ENCODE measurements around the gene CLTA.

CLTA gene

DNA sequence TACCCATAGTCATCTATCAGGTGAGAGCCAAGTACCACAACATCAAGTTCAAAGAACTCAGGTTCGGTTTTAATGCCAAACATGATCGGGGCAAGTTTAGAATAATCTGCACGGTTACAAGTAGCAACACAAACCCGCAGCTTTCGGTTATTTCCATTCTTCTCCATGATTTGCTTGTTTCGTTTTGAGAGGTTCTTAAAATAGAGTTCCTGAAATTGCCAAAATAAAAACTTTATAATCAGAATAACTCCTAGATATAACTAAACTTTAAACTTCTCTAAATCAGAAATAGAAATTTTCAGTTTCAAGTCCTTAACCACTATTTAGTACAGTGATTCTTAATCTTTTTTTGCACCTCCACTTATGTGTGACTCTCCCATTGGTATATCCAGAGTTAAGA lies 58.5 kb downstream of the CLTA start:
- Histone ChIP-seq H3K18ac (ENCODE audit: low read length) (no peak overlapping the region), H3K36me3 (ENCODE audit: control insufficient read depth, insufficient read depth, low read length) (no peaks in the 10 kb centered on the region), H4K8ac (ENCODE audit: low read depth, low read length) (no peak overlapping the region), H3K4ac (ENCODE audit: low read depth, low read length) (no peak overlapping the region), H3K27ac (ENCODE audit: low read depth, low read length) (no peak overlapping the region), H3K27me3 (ENCODE audit: insufficient read depth, low read length, poor library complexity) (no peaks in the 10 kb centered on the region), H4K5ac (ENCODE audit: low read length) (no peak overlapping the region), H3K79me2 (ENCODE audit: control insufficient read depth, insufficient read depth, low read length) (no peaks in the 10 kb centered on the region), H3K4me2 (ENCODE audit: low read length) (no peak overlapping the region), H3K4me1 (ENCODE audit: control insufficient read depth, low read depth, low read length) (no peaks in the 10 kb centered on the region), H3K23ac (ENCODE audit: low read length) (no peak overlapping the region), H2BK5ac (ENCODE audit: low read length) (no peak overlapping the region), H3K4me3 (ENCODE audit: low read length) (no peak overlapping the region), H3K9ac (ENCODE audit: low read length) (no peak overlapping the region), H2BK120ac (ENCODE audit: low read depth, low read length) (no peak overlapping the region), H2BK15ac (replicated peaks; ENCODE audit: low read depth) (no peak overlapping the region), H3K56ac (ENCODE audit: low read length) (no peak overlapping the region), H2AK5ac (ENCODE audit: low read length) (no peak overlapping the region), H3K79me1 (ENCODE audit: low read length) (peaks cover 2% of the 10 kb centered on the region)
- DNase-seq, result no peak
- WGBS (ENCODE audit: extremely low coverage, insufficient coverage, low lambda C conversion rate), result no CpG with 5 or more reads among the region's 6 CpGs

DNA sequence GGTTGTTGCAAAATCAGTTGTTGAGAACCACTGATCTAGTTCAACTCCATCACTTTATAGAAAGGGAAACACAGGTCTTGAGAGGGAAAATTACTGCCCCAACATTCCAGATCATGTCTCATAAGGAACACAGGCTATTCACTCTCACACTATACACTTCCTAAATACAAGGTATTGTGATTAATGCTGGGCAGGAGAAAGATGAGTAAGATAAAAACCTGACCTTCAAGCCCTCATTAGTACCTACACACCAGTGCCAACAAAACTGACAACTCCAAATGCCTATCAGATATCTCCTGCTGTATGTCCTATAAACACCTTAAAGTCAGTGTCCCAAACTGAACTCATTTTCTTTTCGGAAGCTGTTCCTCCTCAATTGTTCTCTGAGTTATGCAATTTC lies 59.4 kb downstream of the CLTA start:
- Histone ChIP-seq H3K79me2 (ENCODE audit: control insufficient read depth, insufficient read depth, low read length) (no peaks in the 10 kb centered on the region), H3K56ac (ENCODE audit: low read length) (no peak overlapping the region), H2AK5ac (ENCODE audit: low read length) (no peak overlapping the region), H3K4me1 (ENCODE audit: control insufficient read depth, low read depth, low read length) (no peaks in the 10 kb centered on the region), H3K4me2 (ENCODE audit: low read length) (no peak overlapping the region), H3K36me3 (ENCODE audit: control insufficient read depth, insufficient read depth, low read length) (no peaks in the 10 kb centered on the region), H4K5ac (ENCODE audit: low read length) (no peak overlapping the region), H4K8ac (ENCODE audit: low read depth, low read length) (no peak overlapping the region), H3K27ac (ENCODE audit: low read depth, low read length) (no peak overlapping the region), H3K4ac (ENCODE audit: low read depth, low read length) (no peak overlapping the region), H3K9ac (ENCODE audit: low read length) (no peak overlapping the region), H3K27me3 (ENCODE audit: insufficient read depth, low read length, poor library complexity) (no peaks in the 10 kb centered on the region), H2BK5ac (ENCODE audit: low read length) (no peak overlapping the region), H3K18ac (ENCODE audit: low read length) (no peak overlapping the region), H2BK15ac (replicated peaks; ENCODE audit: low read depth) (no peak overlapping the region), H2BK120ac (ENCODE audit: low read depth, low read length) (no peak overlapping the region), H3K23ac (ENCODE audit: low read length) (no peak overlapping the region), H3K79me1 (ENCODE audit: low read length) (peaks cover 2% of the 10 kb centered on the region), H3K4me3 (ENCODE audit: low read length) (no peak overlapping the region)
- WGBS (ENCODE audit: extremely low coverage, insufficient coverage, low lambda C conversion rate), result no CpG with 5 or more reads among the region's 1 CpG
- no peak for DNase-seq

DNA sequence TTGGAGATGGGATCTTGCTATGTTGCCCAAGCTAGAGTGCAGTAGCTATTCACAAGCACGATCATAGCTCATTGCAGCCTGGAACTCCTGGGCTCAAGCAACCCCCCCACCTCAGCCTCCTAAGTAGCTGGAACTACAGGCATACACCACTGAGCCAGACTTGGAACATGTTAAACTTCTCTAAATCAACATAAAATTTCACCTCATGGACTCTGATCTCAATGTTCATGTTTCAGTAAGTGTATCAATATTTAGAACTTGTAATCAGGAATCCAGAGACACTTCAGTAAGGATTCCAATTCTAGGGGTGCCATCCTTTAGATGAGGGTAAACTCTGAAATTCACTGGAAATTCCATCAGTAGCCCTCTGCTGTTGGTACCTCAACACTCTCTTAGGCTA lies 60.7 kb downstream of the CLTA start:
- H3K4me3 ChIP-seq (ENCODE audit: low read length), result no peak overlapping the region
- H3K4me2 ChIP-seq (ENCODE audit: low read length), result no peak overlapping the region
- no peak overlapping the region for H3K56ac ChIP-seq (ENCODE audit: low read length)
- H3K18ac ChIP-seq (ENCODE audit: low read length), result no peak overlapping the region
- no CpG with 5 or more reads among the region's 1 CpG for WGBS (ENCODE audit: extremely low coverage, insufficient coverage, low lambda C conversion rate)
- no peak overlapping the region for H3K27ac ChIP-seq (ENCODE audit: low read depth, low read length)
- no peak overlapping the region for H3K23ac ChIP-seq (ENCODE audit: low read length)
- no peak overlapping the region for H4K8ac ChIP-seq (ENCODE audit: low read depth, low read length)
- H2BK5ac ChIP-seq (ENCODE audit: low read length), result no peak overlapping the region
- H3K27me3 ChIP-seq (ENCODE audit: insufficient read depth, low read length, poor library complexity), result no peaks in the 10 kb centered on the region
- H3K79me2 ChIP-seq (ENCODE audit: control insufficient read depth, insufficient read depth, low read length), result no peaks in the 10 kb centered on the region
- no peak overlapping the region for H4K5ac ChIP-seq (ENCODE audit: low read length)
- H3K79me1 ChIP-seq (ENCODE audit: low read length), result no peaks in the 10 kb centered on the region
- H3K9ac ChIP-seq (ENCODE audit: low read length), result no peak overlapping the region
- H3K4me1 ChIP-seq (ENCODE audit: control insufficient read depth, low read depth, low read length), result no peaks in the 10 kb centered on the region
- no peak overlapping the region for H3K4ac ChIP-seq (ENCODE audit: low read depth, low read length)
- no peak overlapping the region for H2BK120ac ChIP-seq (ENCODE audit: low read depth, low read length)
- no peak overlapping the region for H2BK15ac ChIP-seq (replicated peaks; ENCODE audit: low read depth)
- no peak for DNase-seq
- no peak overlapping the region for H2AK5ac ChIP-seq (ENCODE audit: low read length)
- no peaks in the 10 kb centered on the region for H3K36me3 ChIP-seq (ENCODE audit: control insufficient read depth, insufficient read depth, low read length)

DNA sequence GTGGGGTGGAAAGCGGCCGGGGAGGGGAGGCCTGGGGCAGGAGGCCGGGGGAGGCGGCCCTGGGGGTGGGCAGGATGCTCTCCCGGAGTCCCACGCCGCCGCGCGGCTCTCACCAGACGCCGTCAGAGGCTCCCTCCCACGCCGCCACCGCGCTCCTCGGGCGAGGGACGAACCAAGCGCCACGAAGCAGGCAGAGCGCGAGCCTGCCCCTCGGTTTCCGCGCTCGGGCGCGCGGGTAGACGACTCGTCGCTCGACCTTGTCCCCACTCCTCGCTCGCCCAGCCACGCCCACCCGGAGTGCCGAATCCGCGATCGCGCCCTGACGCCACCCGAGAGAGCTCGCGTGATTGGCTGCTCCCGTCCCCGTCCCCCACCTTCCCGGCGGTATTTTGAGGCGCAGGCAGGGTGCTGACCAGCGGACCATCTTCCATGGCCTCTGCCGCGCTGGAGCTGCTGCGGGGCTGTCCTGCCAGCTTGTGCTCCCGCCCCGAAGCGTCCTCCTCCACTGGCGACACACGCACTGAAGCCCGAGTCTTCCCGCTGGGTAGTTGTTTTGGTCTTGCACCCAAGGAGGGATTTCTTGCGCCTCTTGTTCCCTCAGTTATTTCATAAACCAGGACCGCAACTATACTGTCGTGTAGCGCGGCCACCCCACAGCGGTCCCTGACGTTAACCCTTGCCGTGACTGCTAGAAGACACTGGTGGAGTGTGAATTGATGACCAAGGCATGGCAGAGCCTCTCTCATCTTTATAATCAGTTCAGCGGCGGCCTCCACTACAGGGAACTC lies 67.7 kb downstream of the CLTA start, which contains the start of gene GNE:
Gene GNE, minus strand, starts transcription at position 241 of the 788 bp plus-strand sequence. CDS start 9,093 bp downstream, outside the sequence.
- H3K36me3 ChIP-seq (ENCODE audit: control insufficient read depth, insufficient read depth, low read length), result no peaks in the 10 kb centered on the region
- H2BK5ac ChIP-seq (ENCODE audit: low read length), result no peak within 1 kb of the TSS
- peak within 1 kb of the TSS; percentile 41 for H3K18ac ChIP-seq (ENCODE audit: low read length)
- peak within 1 kb of the TSS; percentile 78 for H3K4me3 ChIP-seq (ENCODE audit: low read length)
- no peak within 1 kb of the TSS for H3K23ac ChIP-seq (ENCODE audit: low read length)
- WGBS (ENCODE audit: extremely low coverage, insufficient coverage, low lambda C conversion rate), result no CpG with 5 or more reads among the region's 73 CpGs
- H3K27ac ChIP-seq (ENCODE audit: low read depth, low read length), result peak within 1 kb of the TSS; percentile 28
- peak; percentile 93 for DNase-seq
- no peak within 1 kb of the TSS for H4K5ac ChIP-seq (ENCODE audit: low read length)
- peak within 1 kb of the TSS; percentile 87 for H3K56ac ChIP-seq (ENCODE audit: low read length)
- H3K4ac ChIP-seq (ENCODE audit: low read depth, low read length), result no peak within 1 kb of the TSS
- no peaks in the 10 kb centered on the region for H3K4me1 ChIP-seq (ENCODE audit: control insufficient read depth, low read depth, low read length)
- H3K79me1 ChIP-seq (ENCODE audit: low read length), result no peaks in the 10 kb centered on the region
- H2AK5ac ChIP-seq (ENCODE audit: low read length), result no peak within 1 kb of the TSS
- H3K27me3 ChIP-seq (ENCODE audit: insufficient read depth, low read length, poor library complexity), result no peaks in the 10 kb centered on the region
- no peak within 1 kb of the TSS for H2BK15ac ChIP-seq (replicated peaks; ENCODE audit: low read depth)
- no peaks in the 10 kb centered on the region for H3K79me2 ChIP-seq (ENCODE audit: control insufficient read depth, insufficient read depth, low read length)
- no peak within 1 kb of the TSS for H2BK120ac ChIP-seq (ENCODE audit: low read depth, low read length)
- peak within 1 kb of the TSS; percentile 83 for H3K4me2 ChIP-seq (ENCODE audit: low read length)
- no peak within 1 kb of the TSS for H4K8ac ChIP-seq (ENCODE audit: low read depth, low read length)
- H3K9ac ChIP-seq (ENCODE audit: low read length), result peak within 1 kb of the TSS; percentile 61

DNA sequence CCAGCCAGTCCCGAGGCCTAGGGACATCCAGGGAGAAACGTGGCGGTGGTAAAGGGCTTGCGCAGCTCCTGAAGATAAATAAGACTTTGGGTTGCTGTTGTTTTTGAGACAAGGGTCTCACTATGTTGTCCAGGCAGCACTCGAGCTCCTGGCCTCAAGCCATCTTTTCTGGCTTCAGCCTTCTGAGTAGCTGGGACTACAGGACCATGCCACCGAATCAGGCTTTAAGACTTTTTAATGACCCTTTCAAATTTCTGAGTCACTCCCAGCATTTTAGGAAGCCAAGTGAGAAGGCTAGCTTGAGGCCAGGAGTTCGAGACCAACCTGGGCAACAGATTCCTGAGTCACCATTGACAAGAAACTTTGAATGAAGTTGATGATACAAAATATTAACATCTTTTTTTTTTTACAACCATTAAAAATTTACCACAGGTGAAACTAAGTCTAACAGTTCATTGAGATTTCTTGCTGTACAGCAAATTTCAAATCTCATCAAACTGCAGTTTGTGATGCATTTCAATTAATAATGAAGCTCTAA lies 68.3 kb downstream of the CLTA start:
- Histone ChIP-seq H3K4me1 (ENCODE audit: control insufficient read depth, low read depth, low read length) (no peaks in the 10 kb centered on the region), H3K27ac (ENCODE audit: low read depth, low read length) (no peak overlapping the region), H3K27me3 (ENCODE audit: insufficient read depth, low read length, poor library complexity) (no peaks in the 10 kb centered on the region), H3K23ac (ENCODE audit: low read length) (no peak overlapping the region), H3K4me3 (ENCODE audit: low read length) (peak overlapping the region; percentile 78), H3K18ac (ENCODE audit: low read length) (no peak overlapping the region), H4K8ac (ENCODE audit: low read depth, low read length) (no peak overlapping the region), H3K79me1 (ENCODE audit: low read length) (no peaks in the 10 kb centered on the region), H2BK5ac (ENCODE audit: low read length) (no peak overlapping the region), H4K5ac (ENCODE audit: low read length) (no peak overlapping the region), H3K36me3 (ENCODE audit: control insufficient read depth, insufficient read depth, low read length) (no peaks in the 10 kb centered on the region), H3K79me2 (ENCODE audit: control insufficient read depth, insufficient read depth, low read length) (no peaks in the 10 kb centered on the region), H2BK15ac (replicated peaks; ENCODE audit: low read depth) (no peak overlapping the region), H3K4me2 (ENCODE audit: low read length) (peak overlapping the region; percentile 83), H3K56ac (ENCODE audit: low read length) (peak overlapping the region; percentile 87), H2AK5ac (ENCODE audit: low read length) (no peak overlapping the region), H3K4ac (ENCODE audit: low read depth, low read length) (no peak overlapping the region), H2BK120ac (ENCODE audit: low read depth, low read length) (no peak overlapping the region), H3K9ac (ENCODE audit: low read length) (peak overlapping the region; percentile 61)
- DNase-seq, result no peak
- WGBS (ENCODE audit: extremely low coverage, insufficient coverage, low lambda C conversion rate), result no CpG with 5 or more reads among the region's 7 CpGs
